Kidney (tissue), 14 donors: ENCODE results near the gene RFC2. TPM values are rescaled to one million over a fixed set of nuclear protein-coding genes. Genes with fewer than 3 reads are reported as not detected.

ENCODE experiments used
- DNase-seq, 5 donors: peaks; one replicate each; pipeline ENCODE4 v3.0.0-alpha.2; 2013 to 2020
- FAIRE-seq: peaks from 2 replicates; lab custom pipeline; 2012; peaks lifted over from hg19 to GRCh38; lab: Jason Lieb, UNC
- H3K27ac ChIP-seq, 2 donors: one replicate each; pipeline ENCODE4 v1.7.0; 2013; ENCODE audit warnings: low read depth in 2 of 2, low read length in 2 of 2, inconsistent platforms in 1 of 2
- H3K27me3 ChIP-seq: one replicate; pipeline ENCODE4 v1.7.1; 2013; ENCODE audit warnings: low read length, inconsistent platforms; ENCODE audit not compliant: control insufficient read depth, insufficient read depth
- H3K36me3 ChIP-seq, 3 donors: one replicate each; pipeline versions ENCODE4 v1.7.0 to v1.7.1; 2013; ENCODE audit warnings: low read length in 3 of 3, control low read depth in 1 of 3, inconsistent platforms in 1 of 3; ENCODE audit not compliant: insufficient read depth in 3 of 3, control insufficient read depth in 2 of 3
- H3K4me1 ChIP-seq, 3 donors: one replicate each; pipeline versions ENCODE4 v1.7.0 to v1.7.1; 2013; ENCODE audit warnings: low read length in 3 of 3, inconsistent platforms in 1 of 3, low read depth in 1 of 3; ENCODE audit not compliant: control insufficient read depth in 2 of 3, insufficient read depth in 2 of 3
- H3K4me3 ChIP-seq, 3 donors: one replicate each; pipeline versions ENCODE4 v1.7.0 to v1.8.1; 2013; ENCODE audit warnings: low read length in 3 of 3, control low read depth in 1 of 3, inconsistent platforms in 1 of 3
- H3K9ac ChIP-seq, 3 donors: one replicate each; pipeline versions ENCODE4 v1.7.0 to v1.7.1; 2013; ENCODE audit warnings: low read length in 3 of 3, control low read depth in 1 of 3, inconsistent platforms in 1 of 3
- H3K9me3 ChIP-seq, 3 donors: one replicate each; pipeline versions ENCODE4 v1.7.0 to v1.7.1; 2013; ENCODE audit warnings: low read length in 3 of 3, control low read depth in 1 of 3, inconsistent platforms in 1 of 3; ENCODE audit not compliant: control insufficient read depth in 2 of 3, insufficient read depth in 1 of 3
- intact Hi-C: fragments of 100-400 bp; cut with DNase I; formaldehyde crosslinking; loops from one replicate; pipeline ENCODE4 v1.11.1; 2022
- polyA plus RNA-seq: library from polyadenylated mRNA; stranded (reverse); fragments of 350-450 nt; fragmentation: Illumina TruSeq; extraction: RNeasy Lipid Tissue Mini Kit (QIAGEN cat#74804); gene quantifications from one replicate; pipeline ENCODE4 v1.2.3, GENCODE V29; 2014; ENCODE audit warnings: low read depth, low replicate concordance; ENCODE audit not compliant: insufficient read depth
- total RNA-seq: library from RNA; stranded (reverse); fragmentation: NEBNext Ultra II Directional; extraction: Animal tissue kit (Norgen Biotek cat#: 25700); gene quantifications from one replicate; pipeline ENCODE4 v1.2.1, GENCODE V29; 2021
- TF ChIP-seq, protein P1 (sequence below): IDR thresholded peaks from 3 replicates; pipeline ENCODE4 v1.5.1; 2012; ENCODE audit warnings: mild to moderate bottlenecking, moderate library complexity, borderline replicate concordance; ENCODE audit not compliant: insufficient read depth; ENCODE audit errors: extremely low read depth
- donor health status: control.
- donor health status: control.
- donor health status: control.
- donor health status: control.
- donor health status: control.
- donor health status: DM: yes; HTN: yes; CAD: no.
- donor health status: Normal renal cell carcinoma (clear cell type).

The RFC2 gene
- total and polyA plus RNA-seq, 2 donors from 2014 or later: 16.2 to 21.1 TPM

- Histone ChIP-seq H3K4me3 (no peak overlapping the region), H3K27ac (no peak overlapping the region), H3K27me3 (no peaks in the 10 kb centered on the region), H3K4me1 (no peaks in the 10 kb centered on the region), H3K9ac (no peak overlapping the region), H3K36me3 (peaks cover 22 to 54% (median 30%) of the 10 kb centered on the region in 3 donors), H3K9me3 (no peaks in the 10 kb centered on the region)
- DNase-seq: no peak
- TF ChIP-seq, protein P1, sequence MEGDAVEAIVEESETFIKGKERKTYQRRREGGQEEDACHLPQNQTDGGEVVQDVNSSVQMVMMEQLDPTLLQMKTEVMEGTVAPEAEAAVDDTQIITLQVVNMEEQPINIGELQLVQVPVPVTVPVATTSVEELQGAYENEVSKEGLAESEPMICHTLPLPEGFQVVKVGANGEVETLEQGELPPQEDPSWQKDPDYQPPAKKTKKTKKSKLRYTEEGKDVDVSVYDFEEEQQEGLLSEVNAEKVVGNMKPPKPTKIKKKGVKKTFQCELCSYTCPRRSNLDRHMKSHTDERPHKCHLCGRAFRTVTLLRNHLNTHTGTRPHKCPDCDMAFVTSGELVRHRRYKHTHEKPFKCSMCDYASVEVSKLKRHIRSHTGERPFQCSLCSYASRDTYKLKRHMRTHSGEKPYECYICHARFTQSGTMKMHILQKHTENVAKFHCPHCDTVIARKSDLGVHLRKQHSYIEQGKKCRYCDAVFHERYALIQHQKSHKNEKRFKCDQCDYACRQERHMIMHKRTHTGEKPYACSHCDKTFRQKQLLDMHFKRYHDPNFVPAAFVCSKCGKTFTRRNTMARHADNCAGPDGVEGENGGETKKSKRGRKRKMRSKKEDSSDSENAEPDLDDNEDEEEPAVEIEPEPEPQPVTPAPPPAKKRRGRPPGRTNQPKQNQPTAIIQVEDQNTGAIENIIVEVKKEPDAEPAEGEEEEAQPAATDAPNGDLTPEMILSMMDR: no peak
- intact Hi-C loops: no loop called here
- FAIRE-seq: no peak
These were observed 60.3 kb downstream of the RFC2 start for GRCh38 chr7:74193913-74194312.

- no peak for FAIRE-seq
- intact Hi-C loops: no loop called here
These were observed 61.1 kb downstream of the RFC2 start for GRCh38 chr7:74193054-74193453.

GRCh38 chr7:74191231-74191630 lies 63.0 kb downstream of the RFC2 start:
- Histone ChIP-seq H3K36me3 (peaks cover 33 to 69% (median 41%) of the 10 kb centered on the region in 3 donors), H3K4me3 (no peak overlapping the region), H3K27me3 (no peaks in the 10 kb centered on the region), H3K4me1 (peaks cover 0 to 2% (median 0%) of the 10 kb centered on the region in 3 donors), H3K27ac (no peak overlapping the region), H3K9me3 (no peaks in the 10 kb centered on the region), H3K9ac (no peak overlapping the region)
- DNase-seq (no peak), FAIRE-seq (no peak)
- intact Hi-C loops: no loop called here
- TF ChIP-seq, protein P1: no peak

More at GRCh38 chr7:74193054-74193453, 61.1 kb downstream of the RFC2 start:
- Histone ChIP-seq H3K4me1 (no peaks in the 10 kb centered on the region), H3K36me3 (peaks cover 29 to 62% (median 38%) of the 10 kb centered on the region in 3 donors), H3K9ac (no peak overlapping the region), H3K9me3 (no peaks in the 10 kb centered on the region), H3K4me3 (no peak overlapping the region), H3K27me3 (no peaks in the 10 kb centered on the region), H3K27ac (no peak overlapping the region)
- TF ChIP-seq, protein P1: no peak
- no peak for DNase-seq

- FAIRE-seq (no peak), DNase-seq (no peak)
- intact Hi-C loops: no loop called here
- Histone ChIP-seq H3K4me3 (no peak overlapping the region), H3K4me1 (peaks cover 0 to 2% (median 0%) of the 10 kb centered on the region in 3 donors), H3K27ac (no peak overlapping the region), H3K27me3 (no peaks in the 10 kb centered on the region), H3K9me3 (no peaks in the 10 kb centered on the region), H3K9ac (no peak overlapping the region), H3K36me3 (peaks cover 33 to 69% (median 41%) of the 10 kb centered on the region in 3 donors)
- TF ChIP-seq, protein P1: no peak
These were observed 63.9 kb downstream of the RFC2 start for GRCh38 chr7:74190259-74190658.
